Esophagus (tissue), 2 donors: ENCODE results near the gene RAI1. TPM values are rescaled to one million over a fixed set of nuclear protein-coding genes. Genes with fewer than 3 reads are reported as not detected.

Experiments used
- H3K27ac ChIP-seq, 2 donors: one replicate each; pipeline ENCODE4 v1.5.1; 2013; ENCODE audit warnings: low read depth in 2 of 2, mild to moderate bottlenecking in 2 of 2, inconsistent platforms in 1 of 2, low read length in 1 of 2, moderate library complexity in 1 of 2
- H3K27me3 ChIP-seq, 2 donors: one replicate each; pipeline ENCODE4 v1.6.1; 2013; ENCODE audit warnings: low read length in 2 of 2, control low read depth in 1 of 2, mild to moderate bottlenecking in 1 of 2; ENCODE audit not compliant: insufficient read depth in 2 of 2, control insufficient read depth in 1 of 2
- H3K36me3 ChIP-seq, 2 donors: one replicate each; pipeline ENCODE4 v1.6.1; 2013; ENCODE audit warnings: low read length in 1 of 2; ENCODE audit not compliant: control insufficient read depth in 2 of 2, insufficient read depth in 2 of 2
- H3K4me1 ChIP-seq, 2 donors: one replicate each; pipeline ENCODE4 v1.6.1; 2013; ENCODE audit warnings: low read length in 1 of 2; ENCODE audit not compliant: control insufficient read depth in 2 of 2, insufficient read depth in 2 of 2
- H3K4me3 ChIP-seq, 2 donors: one replicate each; pipeline ENCODE4 v1.5.1; 2013; ENCODE audit warnings: low read length in 2 of 2, mild to moderate bottlenecking in 2 of 2, low read depth in 1 of 2, moderate library complexity in 1 of 2
- H3K9me3 ChIP-seq, 2 donors: one replicate each; pipeline ENCODE4 v1.6.1; 2013; ENCODE audit warnings: mild to moderate bottlenecking in 2 of 2, low read depth in 1 of 2, low read length in 1 of 2, moderate library complexity in 1 of 2; ENCODE audit not compliant: control insufficient read depth in 2 of 2, insufficient read depth in 1 of 2
- WGBS, 2 donors: extraction: QIAGEN DNeasy Blood & Tissue Kit; methylation state at CpG; one replicate each; pipeline ENCODE4 v1.1.7; 2013; 5-methylcytosine and 5-hydroxymethylcytosine counted together
- polyA plus RNA-seq, 2 donors: library from polyadenylated mRNA; stranded (reverse); fragments of 200-250 nt; gene quantifications; one replicate each; pipeline ENCODE4 v1.2.3, GENCODE V29; 2013
- donor health status: healthy with polysubstance abuse.
- donor health status: Bipolar disorder and iron deficiency.

RAI1 gene
- polyA plus RNA-seq, 2 donors = 10.7 to 14.4 TPM

DNA sequence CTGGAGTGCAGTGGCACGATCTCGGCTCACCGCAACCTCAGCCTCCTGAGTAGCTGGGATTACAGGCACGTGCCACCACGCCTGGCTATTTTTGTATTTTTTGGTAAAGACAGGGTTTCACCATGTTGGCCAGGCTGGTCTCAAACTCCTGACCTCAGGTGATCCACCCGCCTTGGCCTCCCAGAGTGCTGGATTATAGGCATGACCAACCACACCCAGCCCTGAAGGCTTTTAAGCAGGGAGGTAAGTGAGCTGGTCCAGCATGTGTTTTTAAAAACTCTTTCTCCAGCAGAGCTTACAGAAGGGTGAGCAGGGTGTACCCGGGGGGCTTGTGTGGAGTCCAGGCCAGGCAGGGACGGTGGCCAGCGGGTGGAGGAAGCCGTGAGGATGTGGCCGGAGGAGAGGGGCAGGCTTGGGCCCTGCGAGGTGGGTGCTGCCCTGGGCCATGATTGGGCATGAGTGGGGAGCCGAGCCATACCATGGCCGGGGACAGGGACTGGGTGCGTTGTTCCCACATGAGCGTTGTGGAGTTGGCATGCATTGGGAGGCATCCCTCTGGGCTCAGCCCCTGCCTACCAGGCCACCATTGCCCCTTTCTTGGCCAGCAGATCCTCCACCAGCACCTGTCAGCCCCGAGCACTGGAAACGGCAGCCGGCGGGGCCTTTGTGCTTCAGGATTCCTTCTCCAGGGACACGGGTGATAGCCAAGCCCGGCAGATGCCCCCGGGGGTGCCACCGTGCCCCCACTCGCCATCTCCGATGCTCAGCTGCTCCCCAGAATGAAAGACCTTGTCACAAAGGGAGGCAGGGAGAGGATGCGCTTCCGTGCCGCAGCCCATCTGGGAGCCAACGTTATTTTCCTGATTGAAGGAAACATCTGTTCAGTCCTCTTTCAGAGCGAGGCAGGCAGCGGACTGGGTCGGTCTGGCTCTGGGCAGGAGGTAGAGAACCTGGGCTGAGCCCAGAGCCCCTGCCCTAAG lies 64.5 kb downstream of the RAI1 start:
- no peaks in the 10 kb centered on the region for H3K27me3 ChIP-seq
- peaks cover 3 to 17% of the 10 kb centered on the region in 2 donors for H3K4me1 ChIP-seq
- peaks cover 0 to 2% of the 10 kb centered on the region in 2 donors for H3K36me3 ChIP-seq
- H3K4me3 ChIP-seq = no peak overlapping the region
- H3K27ac ChIP-seq = peak overlapping the region in 1 of 2 donors; percentile 14
- 72 to 82% methylated on average over 33 of the region's 33 CpGs for WGBS, 2 donors
- H3K9me3 ChIP-seq = no peaks in the 10 kb centered on the region

DNA sequence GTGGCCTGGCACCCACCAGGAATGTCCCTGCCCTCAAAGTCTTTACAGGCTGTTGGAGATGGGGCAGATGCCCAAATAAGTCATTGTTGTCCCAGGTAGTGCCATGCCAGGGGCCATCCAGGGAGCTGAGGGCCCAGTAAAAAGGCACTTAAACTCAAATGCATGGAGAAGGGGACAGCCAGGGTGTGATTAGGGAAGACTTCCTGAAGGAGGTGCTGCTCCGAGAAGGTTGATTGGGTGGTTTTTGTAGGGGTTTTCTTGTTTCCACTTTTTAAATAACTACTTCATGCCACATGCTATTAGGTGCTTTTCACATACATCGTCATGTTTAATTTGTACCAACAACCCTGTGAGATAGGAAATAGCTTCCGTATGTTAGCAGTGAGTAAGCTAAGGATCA lies 66.9 kb downstream of the RAI1 start:
- H3K4me1 ChIP-seq = peaks cover 0 to 29% of the 10 kb centered on the region in 2 donors
- peaks cover 0 to 2% of the 10 kb centered on the region in 2 donors for H3K36me3 ChIP-seq
- peak overlapping the region in 1 of 2 donors; percentile 6 for H3K27ac ChIP-seq
- H3K9me3 ChIP-seq = no peaks in the 10 kb centered on the region
- no peaks in the 10 kb centered on the region for H3K27me3 ChIP-seq
- no peak overlapping the region for H3K4me3 ChIP-seq
- WGBS, 2 donors = 90 to 91% methylated on average over 3 of the region's 3 CpGs

DNA sequence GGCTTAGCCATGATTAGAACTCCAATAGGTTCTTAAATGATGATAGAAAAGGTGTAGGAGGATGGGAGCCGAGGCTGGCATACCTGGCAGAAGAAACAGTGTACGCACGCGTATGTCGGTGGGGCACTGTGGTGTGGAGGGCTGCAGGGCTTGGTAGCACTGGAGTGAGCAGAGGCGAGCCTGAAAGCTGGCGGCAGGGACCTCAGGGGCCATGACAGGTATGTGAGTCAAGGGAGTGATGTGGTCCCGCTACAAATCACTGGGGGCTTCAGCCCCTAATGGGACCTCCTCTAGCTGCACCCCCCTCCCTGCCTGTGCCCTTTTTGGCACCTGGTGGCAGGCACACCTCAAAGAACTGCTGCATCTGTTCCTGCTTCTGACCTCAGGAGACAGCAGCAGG lies 67.3 kb downstream of the RAI1 start:
- 86 to 88% methylated on average over 8 of the region's 8 CpGs for WGBS, 2 donors
- Histone ChIP-seq H3K36me3 (peaks cover 0 to 2% of the 10 kb centered on the region in 2 donors), H3K27ac (peak overlapping the region in 1 of 2 donors; percentile 14), H3K4me1 (peaks cover 0 to 30% of the 10 kb centered on the region in 2 donors), H3K27me3 (no peaks in the 10 kb centered on the region), H3K9me3 (no peaks in the 10 kb centered on the region), H3K4me3 (no peak overlapping the region)

DNA sequence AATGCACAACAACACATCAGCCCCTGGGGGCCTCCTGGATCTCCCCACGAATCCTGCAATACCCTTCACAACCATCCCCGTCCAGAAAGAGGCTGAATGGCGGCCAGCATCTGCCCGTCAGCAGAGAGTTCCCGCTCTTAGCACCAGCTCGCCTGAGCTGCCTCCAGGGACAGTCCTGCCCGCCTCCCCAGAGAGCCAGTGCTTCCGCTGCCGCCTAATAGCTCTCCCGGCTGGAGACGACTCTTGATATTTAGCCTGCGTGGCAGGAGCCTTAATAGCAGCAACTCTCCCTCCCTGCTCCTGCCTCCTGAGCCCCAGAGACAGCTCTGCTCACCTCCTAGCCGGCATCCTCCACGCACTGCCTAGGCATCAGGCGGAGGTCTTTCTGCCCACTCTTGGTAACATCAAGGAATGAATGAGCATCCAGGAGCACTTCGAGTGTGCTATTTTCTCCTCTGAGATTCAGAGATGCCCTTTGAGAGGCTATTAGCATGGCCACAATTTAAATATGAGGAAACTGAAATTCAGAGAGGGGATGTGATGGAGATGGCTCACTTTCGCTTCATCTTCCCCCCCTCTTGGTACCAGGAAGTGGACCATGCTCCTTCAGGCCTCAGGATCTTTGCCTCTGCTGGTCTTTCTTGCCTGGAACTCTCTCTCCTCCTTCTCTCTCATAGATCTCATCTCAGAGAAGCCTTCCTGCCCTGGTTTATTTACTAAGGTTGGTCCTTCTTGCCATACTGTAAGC lies 67.9 kb downstream of the RAI1 start:
- Histone ChIP-seq H3K4me1 (peaks cover 0 to 30% of the 10 kb centered on the region in 2 donors), H3K9me3 (no peaks in the 10 kb centered on the region), H3K27me3 (no peaks in the 10 kb centered on the region), H3K4me3 (no peak overlapping the region), H3K27ac (peak overlapping the region in 1 of 2 donors; percentile 51), H3K36me3 (peaks cover 0 to 2% of the 10 kb centered on the region in 2 donors)
- whole genome bisulfite sequencing, 2 donors = 77 to 81% methylated on average over 17 of the region's 17 CpGs

DNA sequence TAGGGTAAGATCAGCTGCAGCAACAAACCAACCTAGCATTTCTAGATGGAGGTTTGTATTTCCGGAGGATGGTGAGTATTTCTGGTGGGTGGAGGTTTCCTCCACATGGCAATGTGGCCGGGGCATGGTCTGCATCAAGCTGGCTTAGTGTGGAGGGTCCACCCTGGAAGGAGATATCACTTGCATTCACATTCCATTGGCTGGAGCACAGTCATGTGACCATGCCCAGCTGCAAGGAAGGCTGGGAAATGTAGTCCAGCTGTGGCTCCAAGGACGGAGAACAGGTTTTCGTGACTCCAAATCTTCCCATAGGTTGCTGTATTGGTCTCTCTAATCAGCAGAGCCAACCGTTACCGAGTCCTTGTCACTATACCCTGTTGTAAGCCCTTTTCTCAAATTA lies 68.7 kb downstream of the RAI1 start:
- H3K4me3 ChIP-seq = no peak overlapping the region
- no peaks in the 10 kb centered on the region for H3K27me3 ChIP-seq
- peaks cover 0 to 30% of the 10 kb centered on the region in 2 donors for H3K4me1 ChIP-seq
- H3K36me3 ChIP-seq = peaks cover 0 to 4% of the 10 kb centered on the region in 2 donors
- H3K27ac ChIP-seq = no peak overlapping the region
- WGBS, 2 donors = 43% methylated on average over 6 of the region's 6 CpGs
- no peaks in the 10 kb centered on the region for H3K9me3 ChIP-seq

DNA sequence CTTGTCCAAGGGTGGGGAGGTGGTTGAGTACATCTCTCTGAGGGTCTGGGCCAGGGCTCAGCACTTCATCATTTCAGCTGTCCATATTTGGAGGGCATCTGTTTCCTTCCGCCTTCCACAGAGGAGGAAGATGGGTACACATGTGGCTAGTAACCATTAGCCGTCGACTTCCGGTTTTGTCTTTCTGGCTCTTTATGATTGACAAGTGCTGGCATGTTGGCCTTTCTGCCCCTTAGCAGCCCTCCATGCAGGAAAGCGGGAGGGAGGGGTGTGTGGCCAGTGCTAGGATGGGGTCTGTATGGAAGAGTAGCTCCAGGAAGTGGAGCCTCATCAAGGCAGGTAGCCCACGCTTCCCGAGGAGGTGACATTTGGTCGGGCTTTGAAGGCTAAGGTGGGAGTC lies 69.6 kb downstream of the RAI1 start:
- H3K9me3 ChIP-seq = no peaks in the 10 kb centered on the region
- H3K27me3 ChIP-seq = no peaks in the 10 kb centered on the region
- 42 to 55% methylated on average over 8 of the region's 8 CpGs for whole genome bisulfite sequencing, 2 donors
- H3K36me3 ChIP-seq = peaks cover 0 to 4% of the 10 kb centered on the region in 2 donors
- no peak overlapping the region for H3K4me3 ChIP-seq
- H3K4me1 ChIP-seq = peaks cover 0 to 28% of the 10 kb centered on the region in 2 donors
- peak overlapping the region; percentile 61 to 82 for H3K27ac ChIP-seq

DNA sequence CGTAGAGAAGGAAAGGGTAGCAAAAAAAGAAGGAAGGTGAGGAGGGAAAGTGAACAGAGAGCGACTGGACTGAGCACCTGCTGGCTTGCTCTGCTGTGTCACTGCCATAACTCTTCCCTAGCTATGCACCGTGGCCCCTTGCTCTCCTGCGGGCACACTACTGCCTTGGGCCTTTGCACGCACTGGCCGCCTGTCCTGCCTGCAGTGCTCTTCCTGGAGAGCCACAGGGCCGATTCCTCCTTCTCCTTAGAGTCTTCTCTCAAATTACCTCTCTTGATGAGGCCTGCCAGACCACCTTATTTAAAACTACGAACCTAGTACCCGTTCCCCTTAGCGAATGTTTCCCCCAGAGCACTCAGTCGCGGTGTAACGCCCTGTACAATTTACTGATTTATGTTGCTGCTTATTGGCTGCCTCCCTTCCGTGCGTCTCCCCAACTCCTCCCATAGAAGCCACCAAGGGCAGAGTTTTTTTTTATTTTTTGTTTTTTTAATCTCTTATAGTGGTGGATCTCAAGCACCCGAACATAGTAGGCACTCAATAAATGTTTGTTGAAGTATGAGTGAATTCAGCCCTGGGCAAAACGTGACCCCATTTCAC lies 70.3 kb downstream of the RAI1 start:
- peak overlapping the region; percentile 61 to 82 for H3K27ac ChIP-seq
- no peaks in the 10 kb centered on the region for H3K27me3 ChIP-seq
- no peaks in the 10 kb centered on the region for H3K9me3 ChIP-seq
- peaks cover 0 to 2% of the 10 kb centered on the region in 2 donors for H3K36me3 ChIP-seq
- H3K4me1 ChIP-seq = peaks cover 0 to 28% of the 10 kb centered on the region in 2 donors
- WGBS, 2 donors = 42 to 50% methylated on average over 17 of the region's 17 CpGs
- peak overlapping the region; percentile 34 to 39 for H3K4me3 ChIP-seq

DNA sequence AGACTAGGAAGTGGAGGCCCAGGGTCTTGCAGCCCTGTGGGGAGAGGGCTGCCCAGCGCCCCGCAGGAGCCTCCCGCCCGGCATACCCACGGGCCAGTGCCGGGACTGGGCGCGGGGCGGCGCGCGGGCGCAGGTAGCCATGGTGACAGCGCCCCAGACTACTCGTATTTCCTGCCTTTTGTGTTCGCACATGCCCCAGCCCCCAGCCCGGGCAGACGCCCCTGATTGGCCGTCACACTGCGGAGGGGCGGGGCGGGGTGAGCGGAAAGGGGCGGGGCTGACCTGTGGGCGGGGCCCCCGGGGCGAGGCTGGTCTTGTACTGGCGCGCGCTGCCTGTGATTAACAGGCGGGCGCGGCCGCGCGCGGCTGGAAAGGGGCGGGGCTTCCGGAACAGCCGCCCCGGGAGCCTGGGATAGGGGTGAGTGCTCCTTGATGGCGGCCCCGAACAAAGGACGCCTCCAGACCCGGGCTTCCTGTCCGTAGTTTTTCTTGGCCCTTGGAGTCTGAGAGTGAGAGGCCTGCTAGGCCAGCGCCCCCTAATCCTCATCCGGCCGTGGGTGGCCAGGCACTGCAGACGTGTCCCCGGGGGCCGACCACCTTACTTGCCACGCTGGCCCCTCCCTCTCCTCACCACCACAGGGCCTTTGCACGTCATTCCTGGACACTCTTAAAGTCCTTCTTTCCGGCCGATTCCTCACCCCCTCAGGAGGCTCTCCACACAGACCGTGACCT lies 71.0 kb downstream of the RAI1 start:
- Histone ChIP-seq H3K4me1 (peaks cover 0 to 28% of the 10 kb centered on the region in 2 donors), H3K36me3 (peaks cover 0 to 2% of the 10 kb centered on the region in 2 donors), H3K27ac (peak overlapping the region; percentile 88 to 94), H3K27me3 (no peaks in the 10 kb centered on the region), H3K4me3 (peak overlapping the region; percentile 48 to 59), H3K9me3 (no peaks in the 10 kb centered on the region)
- 2% methylated on average over 48 to 57 of the region's 57 CpGs for WGBS, 2 donors
